Measurements from ENCODE around the gene NKTR.
A peak's percentile ranks its signal among the peaks of the same experiment; 100 is the strongest.

The NKTR gene

DNA sequence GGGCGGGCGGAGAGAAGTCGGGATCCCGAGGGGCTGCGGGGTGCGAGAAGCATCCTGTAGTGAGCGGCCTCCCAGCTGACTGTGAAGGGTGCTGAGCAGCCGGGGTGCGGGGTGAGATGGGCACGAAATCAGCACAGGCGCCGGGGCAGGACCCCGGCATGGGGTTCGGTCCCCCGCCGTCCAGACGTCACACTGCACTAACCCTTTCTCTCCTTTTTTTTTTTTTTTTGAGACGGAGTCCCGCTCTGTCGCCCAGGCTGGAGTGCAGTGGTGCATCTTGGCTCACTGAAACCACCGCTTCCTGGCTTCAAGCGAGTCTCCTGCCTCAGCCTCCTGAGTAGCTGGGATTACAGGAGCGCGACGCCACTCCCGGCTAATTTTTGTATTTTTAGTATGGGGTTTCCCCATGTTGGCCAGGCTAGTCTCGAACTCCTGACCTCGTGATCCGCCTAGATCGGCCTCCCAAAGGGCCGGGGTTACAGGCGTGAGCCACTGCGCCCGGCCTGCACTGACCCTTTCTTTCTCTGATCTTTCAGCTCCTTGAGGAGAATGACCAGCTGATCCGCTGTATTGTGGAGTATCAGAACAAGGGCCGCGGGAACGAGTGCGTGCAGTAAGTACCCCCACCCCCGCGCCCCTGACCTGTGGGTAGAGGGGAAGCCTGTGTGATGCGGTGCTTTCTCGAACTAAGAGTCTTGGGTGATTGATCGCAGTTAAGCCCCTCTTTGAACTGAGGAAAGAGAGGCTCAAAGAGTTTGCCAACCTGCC, 9.3 kb upstream of the NKTR start:
- TF ChIP-seq, protein P1, sequence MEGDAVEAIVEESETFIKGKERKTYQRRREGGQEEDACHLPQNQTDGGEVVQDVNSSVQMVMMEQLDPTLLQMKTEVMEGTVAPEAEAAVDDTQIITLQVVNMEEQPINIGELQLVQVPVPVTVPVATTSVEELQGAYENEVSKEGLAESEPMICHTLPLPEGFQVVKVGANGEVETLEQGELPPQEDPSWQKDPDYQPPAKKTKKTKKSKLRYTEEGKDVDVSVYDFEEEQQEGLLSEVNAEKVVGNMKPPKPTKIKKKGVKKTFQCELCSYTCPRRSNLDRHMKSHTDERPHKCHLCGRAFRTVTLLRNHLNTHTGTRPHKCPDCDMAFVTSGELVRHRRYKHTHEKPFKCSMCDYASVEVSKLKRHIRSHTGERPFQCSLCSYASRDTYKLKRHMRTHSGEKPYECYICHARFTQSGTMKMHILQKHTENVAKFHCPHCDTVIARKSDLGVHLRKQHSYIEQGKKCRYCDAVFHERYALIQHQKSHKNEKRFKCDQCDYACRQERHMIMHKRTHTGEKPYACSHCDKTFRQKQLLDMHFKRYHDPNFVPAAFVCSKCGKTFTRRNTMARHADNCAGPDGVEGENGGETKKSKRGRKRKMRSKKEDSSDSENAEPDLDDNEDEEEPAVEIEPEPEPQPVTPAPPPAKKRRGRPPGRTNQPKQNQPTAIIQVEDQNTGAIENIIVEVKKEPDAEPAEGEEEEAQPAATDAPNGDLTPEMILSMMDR (IDR thresholded peaks at IDR 0.05): no peak

DNA sequence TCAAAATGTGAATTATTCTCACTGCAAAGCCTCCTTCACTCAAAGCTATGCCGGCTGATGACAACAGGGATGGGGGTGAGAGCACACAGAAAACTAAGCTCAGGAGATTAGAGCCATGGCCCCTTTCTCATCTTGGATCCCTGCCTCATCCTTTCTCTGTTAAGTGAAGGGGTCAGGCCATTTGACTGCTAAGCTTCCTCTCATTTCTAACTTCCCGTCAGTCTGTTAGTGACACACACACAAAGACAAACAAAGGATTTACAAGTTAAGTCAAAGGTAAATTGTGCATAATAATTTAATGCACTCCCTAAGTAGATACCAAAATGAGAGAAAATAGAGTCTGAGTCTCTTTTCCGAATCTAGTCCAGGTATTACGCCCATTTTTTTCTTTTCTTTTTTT, 8.7 kb upstream of the NKTR start:
- TF ChIP-seq, protein P1 (IDR thresholded peaks at IDR 0.05): no peak

DNA sequence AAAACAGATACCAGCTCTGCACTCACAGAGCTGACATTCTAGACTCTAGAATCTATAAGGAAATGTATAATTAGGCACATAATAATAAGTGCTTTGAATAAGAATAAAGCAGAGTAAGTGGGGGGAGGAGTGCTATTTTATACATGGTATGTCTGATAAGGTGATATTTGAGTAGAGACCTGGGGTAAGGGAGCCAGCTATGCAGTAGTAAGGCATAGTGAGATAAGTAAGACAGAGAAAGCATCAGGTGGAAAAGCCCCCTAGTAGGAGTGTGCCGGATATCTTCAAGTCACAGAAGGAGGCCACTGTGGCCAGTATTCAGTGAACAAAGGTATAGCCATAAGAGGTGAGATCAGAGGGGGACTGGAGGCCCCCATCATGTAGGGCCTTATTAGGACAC, 6.9 kb upstream of the NKTR start:
- TF ChIP-seq, protein P1 (IDR thresholded peaks at IDR 0.05): no peak

DNA sequence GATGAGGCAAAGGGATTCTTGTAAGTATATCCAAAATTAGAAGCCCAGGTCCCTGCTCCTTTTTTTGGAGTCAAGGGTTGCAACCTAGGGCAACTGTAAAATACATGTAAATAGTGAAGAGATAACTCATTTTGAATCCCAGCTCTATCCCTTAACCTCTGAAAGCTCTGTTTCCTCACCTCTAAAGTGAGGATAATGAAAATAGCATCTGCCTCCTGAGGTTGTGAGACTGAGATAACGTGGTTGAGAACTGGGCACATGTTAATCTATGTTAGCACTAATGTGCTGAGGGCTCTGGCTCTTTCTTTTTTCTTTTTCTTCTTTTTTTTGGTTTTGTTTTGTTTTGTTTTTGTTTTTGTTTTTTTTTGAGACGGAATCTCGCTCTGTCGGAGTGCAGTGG, 4.8 kb upstream of the NKTR start:
- TF ChIP-seq, protein P1 (IDR thresholded peaks at IDR 0.05): no peak

DNA sequence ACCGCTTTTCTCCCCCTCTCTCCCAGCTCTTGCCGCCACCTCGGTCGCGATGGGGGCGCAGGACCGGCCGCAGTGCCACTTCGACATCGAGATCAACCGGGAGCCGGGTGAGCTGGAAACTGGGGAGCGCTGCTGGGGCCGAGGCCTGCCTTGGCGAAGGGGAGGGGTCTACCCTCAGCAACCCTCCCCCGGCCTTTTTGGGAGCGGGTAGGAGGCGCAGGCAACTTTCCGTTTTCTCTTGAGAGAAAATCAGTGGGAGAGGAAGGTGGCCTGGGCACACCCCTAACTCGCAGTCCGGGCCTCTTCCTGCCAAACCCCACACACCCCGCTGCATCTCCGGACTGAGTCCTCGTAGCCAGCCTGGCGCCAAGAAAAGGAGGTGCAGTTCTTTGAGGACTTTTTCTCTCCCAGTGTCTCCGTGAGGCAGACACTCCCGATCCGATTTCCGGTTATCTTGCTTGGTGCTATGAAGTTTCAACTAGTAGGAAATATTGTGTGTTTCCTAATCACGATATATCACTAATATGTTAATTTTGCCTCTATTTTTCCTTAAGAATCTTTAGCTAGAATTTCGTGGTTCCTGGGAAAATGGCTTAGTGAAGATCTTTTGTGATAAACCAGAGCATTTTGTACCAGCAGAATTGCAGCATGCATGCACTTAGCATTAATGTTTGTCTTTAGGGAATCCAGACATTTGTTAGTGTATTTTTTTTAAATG, 631 bp downstream of the NKTR start:
- TF ChIP-seq, protein P1 (IDR thresholded peaks at IDR 0.05): no peak

DNA sequence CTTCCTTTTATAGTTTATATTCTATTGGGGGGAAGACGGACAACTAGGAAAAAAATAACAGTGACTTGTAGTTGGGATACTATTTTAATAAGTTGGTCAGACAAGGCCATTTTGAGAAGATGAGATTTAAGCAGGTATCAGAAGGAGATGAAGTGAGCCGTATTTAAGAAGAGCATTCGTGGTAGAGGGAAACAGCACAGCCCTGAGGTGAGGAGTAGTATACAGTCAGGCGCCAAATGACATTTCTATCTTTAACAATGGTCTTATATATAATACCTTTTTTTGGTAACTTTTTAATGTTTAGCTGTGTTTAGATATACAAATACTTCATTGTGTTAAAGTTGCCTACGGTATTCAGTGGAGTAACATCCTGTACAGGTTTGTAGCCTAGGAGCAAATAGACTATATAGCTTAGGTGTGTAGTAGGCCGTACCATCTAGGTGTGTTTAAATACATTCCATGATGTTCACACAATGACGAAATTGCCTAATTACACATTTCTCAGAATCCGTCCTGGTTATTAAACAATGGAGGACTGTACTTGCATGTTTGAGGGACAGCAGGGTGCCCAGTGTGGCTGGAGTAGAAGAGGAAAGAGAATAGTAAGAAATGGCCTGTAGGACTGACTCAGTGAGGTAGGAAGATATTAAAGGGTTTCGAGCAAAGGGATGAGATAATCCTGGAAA, 1.6 kb downstream of the NKTR start:
- TF ChIP-seq, protein P1 (IDR thresholded peaks at IDR 0.05): peak; percentile 26; the same call in 1 of the 2 replicates

DNA sequence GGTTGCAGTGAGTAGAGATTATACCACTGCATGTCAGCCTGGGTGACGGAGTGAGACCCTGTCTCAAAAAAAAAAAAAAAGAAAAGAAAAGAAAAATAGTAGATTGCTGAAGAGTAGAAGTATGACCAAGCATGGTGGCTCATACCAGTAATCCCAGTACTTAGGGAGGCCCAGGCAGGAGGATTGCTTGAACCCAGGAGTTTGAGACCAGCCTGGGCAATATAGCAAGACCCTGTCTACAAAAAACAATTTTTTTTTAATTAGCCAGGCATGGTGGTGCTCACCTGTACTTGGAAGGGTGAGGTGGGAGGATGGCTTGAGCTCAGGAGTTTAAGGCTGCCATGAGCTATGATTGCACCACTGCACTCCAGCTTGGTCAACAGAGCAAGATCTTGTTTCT, 2.5 kb downstream of the NKTR start:
- TF ChIP-seq, protein P1 (IDR thresholded peaks at IDR 0.05): no peak
